GM19043 (cell line): ENCODE results near the gene KPNA5.
"Not testable (repeated sequence)": the region's sequence is repeated elsewhere in the genome, so short reads cannot be mapped to it uniquely, and the experiment has no call there.

Experiments used
- ATAC-seq: cut with Tn5 transposase; IDR thresholded peaks from one replicate; pipeline ENCODE4 v1.9.1; 2021; ENCODE audit warnings: low read depth; ENCODE audit not compliant: unreplicated experiment

Gene KPNA5

GRCh38 chr6:116695401-116695800 is 14.4 kb downstream of the KPNA5 start:
- peak; percentile 93 for ATAC-seq

- ATAC-seq = peak; percentile 59
These were observed 16.5 kb downstream of the KPNA5 start for GRCh38 chr6:116697480-116697879.

GRCh38 chr6:116703888-116704287 is 22.9 kb downstream of the KPNA5 start:
- not testable (repeated sequence) for ATAC-seq

- ATAC-seq = no peak
These were observed 24.9 kb downstream of the KPNA5 start for GRCh38 chr6:116705917-116706316.

- no peak for ATAC-seq
These were observed 33.3 kb downstream of the KPNA5 start for GRCh38 chr6:116714296-116714695.

GRCh38 chr6:116714761-116715160 is 33.8 kb downstream of the KPNA5 start:
- ATAC-seq = no peak

GRCh38 chr6:116726947-116727346 is 45.9 kb downstream of the KPNA5 start:
- no peak for ATAC-seq

GRCh38 chr6:116730513-116730912 is 49.5 kb downstream of the KPNA5 start:
- no peak for ATAC-seq

GRCh38 chr6:116737004-116737403 is 56.0 kb downstream of the KPNA5 start:
- ATAC-seq = no peak

GRCh38 chr6:116740486-116740885 is 59.5 kb downstream of the KPNA5 start:
- ATAC-seq = not testable (repeated sequence)

GRCh38 chr6:116741571-116741970 is 60.6 kb downstream of the KPNA5 start:
- ATAC-seq = no peak

- ATAC-seq = no peak
These were observed 64.2 kb downstream of the KPNA5 start for GRCh38 chr6:116745176-116745575.

GRCh38 chr6:116761779-116762178 is 80.8 kb downstream of the KPNA5 start:
- no peak for ATAC-seq

GRCh38 chr6:116762235-116762634 is 81.2 kb downstream of the KPNA5 start:
- no peak for ATAC-seq

GRCh38 chr6:116763048-116763447 is 82.0 kb downstream of the KPNA5 start:
- ATAC-seq = no peak

- ATAC-seq = no peak
These were observed 83.1 kb downstream of the KPNA5 start for GRCh38 chr6:116763906-116764628.

- no peak for ATAC-seq
These were observed 83.6 kb downstream of the KPNA5 start for GRCh38 chr6:116764629-116764960.

- ATAC-seq = no peak
These were observed 84.2 kb downstream of the KPNA5 start, which contains the start of gene FAM162B for GRCh38 chr6:116764961-116765841. Gene FAM162B, minus strand, starts transcription at chr6:116765719. Its CDS starts 143 bp downstream, at chr6:116765576.

GRCh38 chr6:116766506-116767176 is 85.6 kb downstream of the KPNA5 start:
- no peak for ATAC-seq

- ATAC-seq = no peak
These were observed 86.7 kb downstream of the KPNA5 start for GRCh38 chr6:116767715-116768114.

- ATAC-seq = no peak
These were observed 91.4 kb downstream of the KPNA5 start for GRCh38 chr6:116772450-116772849.
